Peyer's patch (tissue), 4 donors: ENCODE data around the gene MARK3.

ENCODE experiments used
- CTCF ChIP-seq, 6 experiments: fragments of 450-650 bp in 4 of 6; fragments of 200-600 bp in 2 of 6; sonication (generic) in 1 of 6; IDR thresholded peaks; one replicate each; pipeline ENCODE4 v1.5.1; 2017 to 2019; ENCODE audit warnings: antibody characterized with exemption in 6 of 6, mild to moderate bottlenecking in 3 of 6, moderate library complexity in 1 of 6
- POLR2A ChIP-seq, 2 donors: fragments of 450-650 bp; IDR thresholded peaks; one replicate each; pipeline ENCODE4 v1.5.1; 2017; ENCODE audit warnings: antibody characterized with exemption in 2 of 2, mild to moderate bottlenecking in 2 of 2, moderate library complexity in 2 of 2

GRCh38 chr14:103418481-103418818, 33.2 kb downstream of the MARK3 start:
- no peak for TF ChIP-seq CTCF (IDR thresholded peaks at IDR 0.05)
- no peak for TF ChIP-seq POLR2A (IDR thresholded peaks at IDR 0.05)
